ENCODE results near the gene ISY1.
"Not testable (repeated sequence)": the region's sequence is repeated elsewhere in the genome, so short reads cannot be mapped to it uniquely, and the experiment has no call there.

The ISY1 gene

GRCh38 chr3:129120254-129121004, 40.4 kb downstream of the ISY1 start:
- peak; percentile 80 to 92 for DNase-seq (ENCODE audit: low read depth in 2 of 2)

DNA sequence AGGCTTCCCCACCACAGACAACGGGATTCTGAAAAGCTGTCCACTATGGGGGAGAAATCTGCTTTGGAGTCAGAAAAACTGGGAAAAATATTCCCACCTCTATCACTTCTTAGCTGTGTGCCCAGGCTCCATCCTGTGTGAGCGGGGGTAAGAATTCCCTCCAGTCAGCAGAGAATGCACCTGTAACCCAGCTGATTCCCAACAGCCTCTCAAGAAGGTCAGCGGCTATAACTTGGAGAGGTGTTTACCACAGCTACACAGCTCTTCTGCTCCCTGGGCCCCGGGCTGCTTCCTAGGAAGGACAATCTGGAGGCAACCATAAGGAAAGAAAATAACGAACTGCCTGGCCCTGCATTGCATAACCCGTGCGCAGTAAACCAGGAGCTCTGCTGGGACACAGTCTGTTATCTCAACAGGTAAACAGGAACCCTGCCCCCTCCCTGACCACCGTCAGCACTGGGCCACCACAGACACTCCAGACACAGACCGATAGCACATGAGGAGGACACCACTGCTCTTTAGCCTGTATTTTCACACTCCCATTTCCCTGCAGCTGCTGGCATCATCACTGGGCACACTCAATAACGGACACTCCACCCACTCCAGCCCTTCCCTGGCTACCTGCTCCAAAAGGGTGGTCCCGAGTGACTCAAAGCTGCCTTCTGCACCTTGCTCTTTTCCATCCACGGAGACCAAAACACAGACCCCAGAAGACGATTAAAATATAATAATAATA, 41.3 kb downstream of the ISY1 start:
- DNase-seq (ENCODE audit: low read depth in 2 of 2): no peak

GRCh38 chr3:129118745-129119144, 42.1 kb downstream of the ISY1 start:
- DNase-seq (ENCODE audit: low read depth in 2 of 2): no peak

DNA sequence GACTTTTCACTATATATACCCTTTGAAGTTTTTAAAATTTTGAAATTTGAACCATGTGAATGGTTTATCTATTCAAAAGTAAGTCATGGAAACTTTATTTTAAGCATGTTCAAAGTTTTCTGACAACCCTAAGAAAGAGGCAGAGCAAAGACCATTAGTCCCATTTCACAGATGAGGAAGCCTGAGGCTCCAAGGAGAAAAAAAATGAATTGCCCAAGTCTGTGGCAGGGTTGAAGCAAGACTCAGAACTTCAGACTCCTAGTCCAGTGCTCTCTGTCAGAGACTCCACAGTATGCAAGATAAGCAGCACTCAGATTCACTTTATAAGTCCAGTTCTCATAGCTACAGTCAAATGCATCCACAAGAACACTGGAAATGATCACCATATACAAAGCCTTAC, 43.7 kb downstream of the ISY1 start:
- no peak for DNase-seq (ENCODE audit: low read depth in 2 of 2)

DNA sequence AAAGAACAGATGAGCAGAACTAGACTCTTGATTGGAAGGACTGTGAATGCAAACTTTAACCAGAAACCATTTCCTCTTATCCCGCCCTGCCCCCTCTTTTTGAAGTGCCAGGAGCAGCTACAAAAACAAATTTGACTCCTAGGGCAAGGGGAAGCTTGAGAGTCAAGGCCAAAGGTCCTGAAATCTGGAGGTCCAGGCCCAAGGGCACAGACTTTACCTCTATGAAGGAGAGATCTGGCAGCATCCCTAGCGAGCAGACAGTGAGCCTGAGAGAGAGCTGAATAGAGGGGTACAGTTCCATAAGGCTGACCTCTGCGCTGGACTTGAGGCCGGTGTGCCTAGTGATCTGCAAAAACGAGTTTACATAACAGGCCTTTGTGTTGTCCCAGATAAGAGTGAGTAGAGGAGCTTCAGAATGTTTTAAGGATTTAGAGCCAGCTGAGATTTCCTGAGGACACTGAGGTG, 44.3 kb downstream of the ISY1 start:
- DNase-seq (ENCODE audit: low read depth in 2 of 2): no peak

- no peak for DNase-seq (ENCODE audit: low read depth in 2 of 2)
Measured at GRCh38 chr3:129114455-129114854, 46.4 kb downstream of the ISY1 start.

GRCh38 chr3:129112308-129113052, 48.4 kb downstream of the ISY1 start:
- no peak for DNase-seq (ENCODE audit: low read depth in 2 of 2)

DNA sequence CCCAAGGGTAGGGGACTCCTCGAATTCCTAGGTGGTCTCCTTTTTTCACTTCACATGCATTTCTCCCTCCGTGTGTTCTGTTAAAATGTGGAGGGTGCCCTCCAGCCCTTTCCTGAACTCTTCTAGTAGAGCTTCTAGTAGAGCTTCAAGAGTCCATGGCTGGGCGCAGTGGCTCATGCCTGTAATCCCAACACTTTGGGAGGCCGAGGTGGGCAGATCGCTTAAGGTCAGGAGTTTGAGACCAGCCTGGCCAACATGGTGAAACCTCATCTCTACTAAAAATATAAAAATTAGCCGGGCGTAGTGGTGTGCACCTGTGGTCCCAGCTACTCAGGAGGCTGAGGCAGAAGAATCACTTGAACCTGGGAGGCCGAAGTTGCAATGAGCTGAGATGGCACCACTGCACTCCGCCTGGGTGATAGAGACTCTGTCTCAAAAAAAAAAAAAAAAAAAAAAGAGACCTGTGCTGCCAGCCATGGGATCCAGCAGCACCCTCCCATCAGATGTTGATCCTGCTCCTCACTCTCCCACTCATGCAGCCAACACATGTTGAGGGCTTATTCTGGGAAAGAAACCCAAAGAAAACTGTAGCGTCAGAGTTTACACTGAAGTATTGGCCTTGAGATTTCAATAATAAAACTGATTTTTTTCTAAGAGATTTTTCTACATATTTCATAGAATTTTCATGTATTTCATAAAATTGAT, 49.6 kb downstream of the ISY1 start:
- not testable (repeated sequence) for DNase-seq (ENCODE audit: low read depth in 2 of 2)

GRCh38 chr3:129107793-129108192, 53.1 kb downstream of the ISY1 start:
- DNase-seq (ENCODE audit: low read depth in 2 of 2): no peak

DNA sequence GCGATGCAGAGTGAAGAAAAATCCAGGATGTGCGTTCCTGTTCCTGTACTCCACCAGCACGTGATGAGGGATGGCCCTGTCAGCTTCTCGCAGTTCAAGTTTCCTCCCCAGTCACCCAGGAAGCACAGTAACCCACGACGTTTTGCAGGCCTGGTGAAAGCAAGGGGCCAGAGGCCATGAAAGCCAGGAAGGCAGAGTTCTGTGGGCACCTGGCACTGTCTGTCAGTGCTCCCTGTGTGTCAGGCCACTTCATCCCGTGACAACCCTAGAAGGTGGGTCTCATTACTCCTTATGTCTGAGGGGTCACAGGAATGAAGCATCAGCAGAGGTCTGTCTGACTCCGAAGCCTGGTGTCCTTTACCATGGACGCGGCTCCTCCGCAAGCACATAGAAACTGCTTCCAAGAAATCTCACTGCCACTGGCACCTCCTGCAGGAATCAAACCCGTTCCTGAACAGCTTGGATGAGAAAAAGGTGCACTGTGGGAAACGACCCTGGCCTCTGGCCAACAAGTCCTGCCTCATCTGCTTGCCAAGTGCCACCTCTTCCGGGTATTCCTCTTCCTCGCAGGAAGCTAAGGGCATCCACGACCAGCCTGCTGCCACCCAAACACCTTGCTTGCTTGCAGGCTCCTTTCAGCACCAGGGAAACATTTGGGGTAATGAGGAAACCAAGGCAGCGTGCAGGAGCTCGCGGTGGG, 53.8 kb downstream of the ISY1 start:
- DNase-seq (ENCODE audit: low read depth in 2 of 2): no peak

DNA sequence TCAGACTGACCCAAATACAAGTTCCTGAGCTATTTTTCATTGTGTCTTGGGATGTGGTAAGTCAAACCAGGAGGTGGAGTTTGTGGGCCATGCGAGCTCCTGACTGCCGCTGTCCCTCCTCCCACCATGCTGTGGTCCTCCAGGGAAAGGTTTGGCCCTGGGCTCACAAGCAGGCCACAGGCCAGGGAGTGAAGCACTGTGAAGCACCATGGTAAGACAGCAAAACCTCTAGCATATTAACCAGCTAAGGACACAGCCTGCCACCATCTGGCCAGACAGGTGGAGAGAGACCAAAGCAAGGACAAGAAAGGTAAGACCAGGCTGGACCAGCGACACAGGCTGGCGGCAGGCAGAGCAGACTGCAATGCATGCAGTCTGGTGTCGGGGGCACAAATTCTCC, 54.5 kb downstream of the ISY1 start:
- DNase-seq (ENCODE audit: low read depth in 2 of 2): no peak

- no peak for DNase-seq (ENCODE audit: low read depth in 2 of 2)
Measured at GRCh38 chr3:129105862-129106261, 55.0 kb downstream of the ISY1 start.

- DNase-seq (ENCODE audit: low read depth in 2 of 2): no peak
Measured at GRCh38 chr3:129104498-129105079, 56.3 kb downstream of the ISY1 start.

DNA sequence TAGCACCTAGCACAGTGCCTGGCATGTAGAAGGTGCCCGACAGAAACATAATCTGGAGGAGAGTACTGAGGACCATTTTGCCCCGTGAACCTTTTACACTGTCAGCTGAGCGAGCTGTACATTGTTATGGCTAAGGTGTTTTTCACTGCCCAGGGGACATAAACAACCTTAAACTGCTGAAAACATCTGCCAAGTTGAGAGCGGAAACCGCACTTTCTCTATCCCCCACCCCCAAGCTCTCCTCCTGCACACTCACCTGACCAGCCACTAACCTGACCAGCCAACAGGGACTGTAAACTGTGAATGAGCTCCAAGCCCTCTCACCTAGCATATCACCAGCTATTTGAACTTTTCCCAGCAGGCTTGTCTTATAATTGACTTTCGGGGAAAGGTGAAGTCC, 56.8 kb downstream of the ISY1 start:
- DNase-seq (ENCODE audit: low read depth in 2 of 2): no peak

DNA sequence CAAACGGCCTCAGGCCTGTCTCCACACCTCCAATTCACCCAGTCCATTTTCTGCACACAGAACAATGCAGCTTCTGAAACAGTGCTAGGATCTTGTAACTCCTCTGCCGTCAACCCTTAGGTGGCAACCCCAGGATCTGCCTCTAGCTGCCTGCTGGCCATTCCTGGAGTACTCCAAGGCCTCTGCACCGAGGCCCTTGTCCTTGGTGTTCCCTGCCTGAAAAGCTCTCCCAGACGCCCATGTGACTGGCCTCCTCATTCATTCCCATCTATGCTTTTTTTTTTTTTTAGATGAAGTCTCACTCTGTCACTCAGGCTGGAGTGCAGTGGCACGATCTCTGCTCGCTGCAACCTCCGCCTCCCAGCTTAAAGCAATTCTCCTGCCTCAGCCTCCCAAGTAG, 57.6 kb downstream of the ISY1 start:
- no peak for DNase-seq (ENCODE audit: low read depth in 2 of 2)

DNA sequence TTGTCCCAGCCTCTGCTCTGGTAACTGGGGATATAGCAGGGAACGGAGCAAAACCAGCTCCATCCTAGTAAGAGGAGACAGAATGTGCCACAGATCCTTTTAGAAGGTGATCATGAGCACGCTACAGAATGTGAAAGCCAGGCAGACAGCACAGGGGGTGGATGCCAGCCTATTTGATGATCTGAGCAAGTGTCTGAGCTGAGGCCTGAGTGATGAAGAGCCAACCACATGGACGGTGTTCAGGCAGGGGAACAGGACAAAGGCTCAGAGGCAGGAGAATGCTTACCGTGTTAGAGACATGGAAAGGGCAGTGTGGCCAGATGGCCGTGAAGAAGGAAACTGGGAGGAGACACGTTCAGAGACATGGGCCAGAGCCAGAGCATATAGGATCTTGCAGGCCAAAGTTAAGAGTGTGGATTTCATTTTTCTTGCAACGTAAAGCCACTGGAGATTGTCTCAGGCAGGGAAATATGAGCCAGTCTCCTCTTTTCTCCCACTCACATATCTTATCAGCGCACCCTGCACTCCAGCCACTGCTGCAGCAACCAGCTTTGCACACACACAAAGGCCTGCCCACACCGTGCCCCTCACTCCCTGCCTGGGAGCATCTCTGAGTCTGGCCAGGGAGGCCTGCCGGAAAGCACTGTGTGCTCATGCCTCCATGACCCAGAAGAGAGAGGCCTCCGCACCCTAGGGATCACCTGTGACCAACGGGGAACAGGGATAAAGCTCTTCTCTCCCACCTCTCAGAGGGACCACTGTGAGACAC, 59.3 kb downstream of the ISY1 start:
- DNase-seq (ENCODE audit: low read depth in 2 of 2): no peak

- DNase-seq (ENCODE audit: low read depth in 2 of 2): no peak
Measured at GRCh38 chr3:129100274-129100673, 60.6 kb downstream of the ISY1 start.

DNA sequence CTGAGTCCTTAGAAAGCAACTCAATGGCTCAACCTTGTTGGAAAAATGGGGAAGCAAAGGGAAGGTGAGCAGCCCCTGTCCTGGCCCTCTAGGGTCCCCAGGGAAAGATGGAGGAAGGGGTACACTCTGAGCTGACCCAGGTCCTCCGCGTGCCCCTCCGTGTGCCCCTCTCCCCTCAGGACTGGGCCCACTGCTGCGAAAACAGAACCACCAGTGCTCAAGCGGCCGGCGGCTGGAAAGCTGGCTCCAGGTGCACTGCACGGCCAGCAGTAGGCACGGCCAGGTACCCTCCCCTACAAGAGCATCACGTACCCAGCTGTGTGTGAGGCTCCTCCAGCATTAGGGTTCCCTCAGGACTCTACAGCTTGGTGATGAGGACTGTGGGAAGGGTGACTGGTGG, 65.6 kb downstream of the ISY1 start:
- no peak for DNase-seq (ENCODE audit: low read depth in 2 of 2)

GRCh38 chr3:129088312-129088711, 72.6 kb downstream of the ISY1 start:
- not testable (repeated sequence) for DNase-seq (ENCODE audit: low read depth in 2 of 2)

DNA sequence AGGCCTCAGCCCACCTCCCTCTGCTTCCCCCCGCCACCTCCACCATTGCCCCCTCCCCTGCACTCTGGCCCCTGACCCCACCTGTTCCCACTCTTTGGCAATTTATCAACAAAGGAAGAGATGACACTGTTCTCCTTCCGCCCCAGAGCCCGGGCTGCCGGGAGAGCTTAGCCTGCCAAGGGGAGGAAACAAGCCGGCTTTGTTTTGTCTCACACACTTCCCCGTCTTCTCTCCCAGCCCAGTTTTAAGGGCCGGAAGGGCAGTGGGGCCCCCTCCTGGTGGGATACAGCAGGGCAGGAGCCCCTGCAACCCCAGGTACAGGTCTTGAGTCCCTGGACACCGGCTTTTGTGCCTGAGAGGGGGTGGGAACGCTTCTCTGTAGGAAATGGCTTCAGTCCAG, 73.0 kb downstream of the ISY1 start:
- not testable (repeated sequence) for DNase-seq (ENCODE audit: low read depth in 2 of 2)
